Measurements from ENCODE around the gene ZNF577. TPM values are rescaled to one million over a fixed set of nuclear protein-coding genes. Genes with fewer than 3 reads are reported as not detected.

ZNF577 gene
- total RNA-seq, 1 donor, result 8.6 TPM

DNA sequence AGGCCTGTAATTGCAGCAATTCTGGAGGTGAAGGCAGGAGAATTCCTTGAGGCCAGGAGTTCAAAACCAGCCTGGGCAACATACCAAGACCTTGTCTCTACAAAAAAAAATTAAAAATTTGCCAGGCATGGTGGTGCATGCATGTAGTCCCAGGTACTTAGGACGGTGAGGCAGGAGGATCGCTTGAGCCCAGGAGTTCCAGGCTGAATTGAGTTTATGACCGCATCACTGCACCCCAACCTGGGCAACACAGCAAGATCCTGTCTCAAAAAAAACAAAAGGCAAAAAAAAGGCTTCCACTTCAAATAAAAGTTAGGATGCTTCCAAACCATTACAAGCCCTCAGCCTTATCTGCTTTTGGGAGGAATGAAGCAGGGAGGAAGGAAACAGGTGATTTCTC, 5.2 kb downstream of the ZNF577 start:
- DNase-seq (ENCODE audit: low read depth in 2 of 3, low spot score in 2 of 3), result no peak

DNA sequence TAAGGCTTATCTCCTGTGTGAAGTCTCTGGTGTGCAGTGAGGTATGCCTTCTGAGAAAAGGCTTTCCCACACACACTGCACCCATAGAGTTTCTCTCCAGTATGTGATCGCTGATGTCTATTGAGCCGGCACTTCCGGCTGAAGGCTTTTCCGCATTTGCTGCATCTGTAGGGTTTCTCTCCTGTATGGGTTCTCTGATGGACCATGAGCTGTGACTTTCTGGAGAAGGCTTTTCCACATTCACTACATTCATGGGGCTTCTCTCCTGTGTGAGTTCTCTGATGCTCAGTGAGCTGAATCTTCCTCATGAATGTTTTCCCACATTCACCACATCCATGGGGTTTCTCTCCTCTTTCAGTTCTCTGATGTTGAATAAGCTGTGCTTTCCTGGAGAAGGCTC, 14.7 kb downstream of the ZNF577 start:
- DNase-seq (ENCODE audit: low read depth in 2 of 3, low spot score in 2 of 3), result no peak

DNA sequence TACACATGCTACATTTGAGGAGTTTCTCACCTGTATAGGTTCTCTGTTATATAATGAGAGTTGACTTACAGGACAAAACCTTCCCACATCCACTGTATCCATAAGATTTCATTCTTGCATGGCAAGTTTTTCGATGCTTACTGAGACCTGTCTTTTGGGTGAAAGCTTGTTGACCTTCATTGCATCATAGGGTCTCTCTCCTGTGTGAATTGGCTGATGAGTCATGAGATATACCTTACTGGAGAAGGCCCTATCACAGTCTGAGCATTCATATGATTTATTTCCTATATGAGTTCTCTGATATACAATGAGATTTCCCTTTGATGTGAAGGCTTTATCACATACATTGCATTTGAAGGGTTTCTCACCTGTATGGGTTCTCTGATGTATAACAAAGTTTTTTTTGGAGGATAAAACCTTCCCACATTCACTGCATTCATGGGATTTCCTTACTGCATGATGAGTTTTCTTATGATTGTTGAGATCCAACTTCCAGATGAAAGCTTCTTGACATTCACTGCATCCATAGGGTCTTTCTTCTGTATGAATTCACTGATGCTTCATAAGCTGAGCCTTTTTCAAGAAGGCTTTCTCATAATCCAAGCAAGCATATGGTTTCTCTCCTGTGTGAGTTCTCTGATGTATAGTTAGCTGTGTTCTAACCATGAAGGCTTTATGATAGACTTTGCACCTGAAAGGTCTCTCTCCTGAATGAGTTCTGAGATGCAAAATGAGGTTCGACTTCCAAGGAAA, 25.7 kb downstream of the ZNF577 start:
- DNase-seq (ENCODE audit: low read depth in 2 of 3, low spot score in 2 of 3), result no peak

DNA sequence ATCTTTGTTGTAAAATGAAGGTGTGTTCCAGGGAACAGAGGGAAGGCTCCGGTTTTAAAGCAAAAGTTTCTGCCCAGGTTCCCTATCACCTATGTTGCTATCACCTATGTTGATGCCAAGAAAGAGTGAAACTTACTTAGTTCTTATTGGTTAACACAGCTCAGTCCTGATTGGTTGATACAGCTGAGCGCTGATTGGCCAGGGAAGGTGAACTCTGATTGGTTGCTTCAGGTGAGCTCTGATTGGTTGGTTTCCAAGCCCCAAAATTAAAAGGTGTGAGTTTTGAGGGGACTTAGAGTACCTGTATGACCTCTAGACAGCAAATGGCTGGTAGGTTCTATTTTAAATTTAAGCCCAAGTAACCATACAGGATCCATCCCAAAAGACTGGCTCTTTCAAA, 50.6 kb downstream of the ZNF577 start:
- no peak for DNase-seq (ENCODE audit: low read depth in 2 of 3, low spot score in 2 of 3)

DNA sequence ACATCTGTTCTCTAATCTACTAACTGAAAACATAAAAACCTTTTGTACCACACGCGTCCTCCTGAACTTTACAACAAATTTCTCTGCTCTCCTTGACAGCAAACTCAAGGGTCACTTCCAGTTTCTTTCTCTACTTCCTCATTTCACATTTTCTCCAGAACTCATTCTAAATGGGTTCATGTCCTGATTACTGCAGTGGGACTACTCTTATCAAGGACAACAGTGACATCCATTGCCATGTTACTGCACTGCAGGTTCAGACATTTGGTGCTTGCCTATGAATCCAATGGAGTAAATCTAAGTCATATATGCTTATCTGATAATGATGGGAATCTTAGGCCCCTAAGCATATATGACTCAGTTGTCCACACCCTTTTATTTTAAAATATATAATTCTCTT, 57.5 kb downstream of the ZNF577 start:
- peak in 2 of 3 donors; percentile 14 to 26 for DNase-seq (ENCODE audit: low read depth in 2 of 3, low spot score in 2 of 3)

DNA sequence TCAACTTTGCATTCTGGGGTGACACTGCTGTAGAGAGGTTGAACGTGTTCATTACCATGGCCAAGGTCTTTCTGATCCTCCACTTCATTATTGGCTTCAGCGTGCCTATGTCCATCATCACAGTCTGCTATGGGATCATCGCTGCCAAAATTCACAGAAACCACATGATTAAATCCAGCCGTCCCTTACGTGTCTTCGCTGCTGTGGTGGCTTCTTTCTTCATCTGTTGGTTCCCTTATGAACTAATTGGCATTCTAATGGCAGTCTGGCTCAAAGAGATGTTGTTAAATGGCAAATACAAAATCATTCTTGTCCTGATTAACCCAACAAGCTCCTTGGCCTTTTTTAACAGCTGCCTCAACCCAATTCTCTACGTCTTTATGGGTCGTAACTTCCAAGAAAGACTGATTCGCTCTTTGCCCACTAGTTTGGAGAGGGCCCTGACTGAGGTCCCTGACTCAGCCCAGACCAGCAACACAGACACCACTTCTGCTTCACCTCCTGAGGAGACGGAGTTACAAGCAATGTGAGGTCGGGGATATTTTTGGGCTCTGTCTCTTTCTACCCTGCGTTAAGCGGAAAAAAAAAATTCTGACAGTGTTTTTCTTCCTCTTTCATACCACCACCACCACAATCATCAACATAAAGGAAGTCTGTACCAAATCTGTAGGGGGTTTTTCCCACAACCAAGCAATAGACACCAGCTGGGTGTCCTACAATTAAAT, 63.3 kb downstream of the ZNF577 start:
- peak in 2 of 3 donors; percentile 24 to 58 for DNase-seq (ENCODE audit: low read depth in 2 of 3, low spot score in 2 of 3)

DNA sequence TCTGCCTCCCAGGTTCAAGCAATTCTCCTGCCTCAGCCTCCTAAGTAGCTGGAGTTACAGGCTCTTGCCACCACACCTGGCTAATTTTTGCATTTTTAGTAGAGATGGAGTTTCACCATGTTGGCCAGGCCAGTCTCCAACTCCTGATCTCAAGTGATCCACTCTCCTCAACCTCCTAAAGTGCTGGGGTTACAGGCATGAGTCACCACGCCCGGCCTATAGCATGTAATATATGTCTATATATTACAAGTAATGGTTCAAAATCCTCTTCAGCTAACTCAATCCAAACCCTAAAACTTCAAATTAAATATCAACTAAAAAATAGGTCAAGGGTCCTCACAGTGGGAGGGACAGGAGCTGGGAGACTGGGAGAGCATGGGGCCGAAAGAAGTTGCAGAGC, 64.8 kb downstream of the ZNF577 start:
- no peak for DNase-seq (ENCODE audit: low read depth in 2 of 3, low spot score in 2 of 3)

DNA sequence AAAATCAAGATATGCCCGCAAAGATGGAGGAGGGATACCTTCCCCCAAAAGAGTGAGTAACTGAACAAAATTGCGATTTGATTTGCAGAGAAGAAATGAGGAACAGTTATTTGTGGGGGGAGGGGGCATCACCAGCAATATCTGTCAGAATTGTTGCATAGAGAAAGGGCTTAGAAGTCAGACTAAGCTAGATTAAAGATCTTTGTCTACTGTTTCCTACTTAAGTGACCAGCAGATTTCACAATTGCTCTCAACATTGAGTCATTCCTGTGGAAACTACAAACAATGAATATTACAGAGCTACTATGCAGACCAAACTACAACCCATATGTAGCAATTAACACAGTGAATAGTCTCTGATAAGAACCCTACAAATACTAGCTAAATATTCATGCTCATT, 65.4 kb downstream of the ZNF577 start:
- DNase-seq (ENCODE audit: low read depth in 2 of 3, low spot score in 2 of 3), result peak in 1 of 3 donors; percentile 12

DNA sequence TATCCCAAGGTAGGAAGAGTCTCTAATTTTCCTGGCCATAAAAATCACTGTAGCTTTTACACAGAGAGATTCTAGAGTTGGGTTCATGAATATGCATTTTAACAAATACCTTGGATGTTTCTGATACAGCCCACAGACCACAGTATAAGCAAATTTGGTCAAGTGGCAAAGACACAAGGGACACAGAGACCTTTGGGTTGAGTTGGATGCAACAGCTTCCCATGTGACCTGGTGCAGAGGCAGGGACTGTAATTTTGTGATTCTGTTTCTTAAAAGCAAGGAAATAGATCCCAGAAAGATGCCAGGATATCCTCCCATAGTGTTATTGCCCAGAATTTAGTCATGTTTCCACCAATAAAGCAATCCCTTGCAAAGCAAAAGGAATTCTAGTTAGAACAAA, 65.8 kb downstream of the ZNF577 start:
- DNase-seq (ENCODE audit: low read depth in 2 of 3, low spot score in 2 of 3), result no peak

DNA sequence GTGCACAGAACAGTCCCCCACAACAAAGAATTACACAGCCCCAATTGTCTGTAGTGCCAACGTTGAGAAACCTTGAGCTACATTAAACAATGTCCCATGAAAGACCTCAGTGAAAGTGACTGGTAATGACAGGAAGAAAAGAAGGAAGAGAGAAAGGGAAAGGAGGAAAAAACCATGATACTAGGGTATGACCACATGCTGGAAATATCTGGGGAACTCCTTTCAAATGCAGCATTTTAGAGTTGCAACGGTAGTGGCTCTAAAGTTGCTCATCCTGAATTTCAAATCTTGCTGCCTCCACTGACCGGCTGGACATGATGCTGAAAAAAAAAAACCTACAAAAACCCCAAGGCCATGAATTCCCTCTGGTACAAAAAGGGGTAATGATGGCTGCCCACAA, 66.3 kb downstream of the ZNF577 start:
- DNase-seq (ENCODE audit: low read depth in 2 of 3, low spot score in 2 of 3), result no peak

Other genes with a start within 250 kb of the ZNF577 start
- 2.7 TPM for gene SIGLEC14, start 241.1 kb downstream of the ZNF577 start, total RNA-seq
- gene SPACA6, start 194.6 kb downstream of the ZNF577 start, total RNA-seq, result 1.3 TPM
- under 0.01 TPM for gene HAS1, start 164.0 kb downstream of the ZNF577 start, total RNA-seq
- 7.3 TPM for gene FPR1, start 136.1 kb downstream of the ZNF577 start, total RNA-seq
- 0.54 TPM for gene FPR2, start 126.8 kb downstream of the ZNF577 start, total RNA-seq
- gene FPR3, start 92.8 kb downstream of the ZNF577 start, total RNA-seq, result 0.27 TPM
- gene ZNF649, start 17.1 kb upstream of the ZNF577 start, total RNA-seq, result 7.5 TPM
- gene ZNF613, start 39.5 kb upstream of the ZNF577 start, total RNA-seq, result 3.5 TPM
- 8.1 TPM for gene ZNF350, start 98.9 kb upstream of the ZNF577 start, total RNA-seq
- gene ZNF615, start 120.3 kb upstream of the ZNF577 start, total RNA-seq, result 7.8 TPM
- gene ZNF614, start 140.4 kb upstream of the ZNF577 start, total RNA-seq, result 6.5 TPM
- gene ZNF432, start 160.9 kb upstream of the ZNF577 start, total RNA-seq, result 6.5 TPM
- gene ZNF841, start 207.8 kb upstream of the ZNF577 start, total RNA-seq, result 4.6 TPM

All from hematopoietic multipotent progenitor cell (in vitro differentiated cells).